ENCODE results near the gene WNT9A.
"Not testable (repeated sequence)": the region's sequence is repeated elsewhere in the genome, so short reads cannot be mapped to it uniquely, and the experiment has no call there.

The WNT9A gene

DNA sequence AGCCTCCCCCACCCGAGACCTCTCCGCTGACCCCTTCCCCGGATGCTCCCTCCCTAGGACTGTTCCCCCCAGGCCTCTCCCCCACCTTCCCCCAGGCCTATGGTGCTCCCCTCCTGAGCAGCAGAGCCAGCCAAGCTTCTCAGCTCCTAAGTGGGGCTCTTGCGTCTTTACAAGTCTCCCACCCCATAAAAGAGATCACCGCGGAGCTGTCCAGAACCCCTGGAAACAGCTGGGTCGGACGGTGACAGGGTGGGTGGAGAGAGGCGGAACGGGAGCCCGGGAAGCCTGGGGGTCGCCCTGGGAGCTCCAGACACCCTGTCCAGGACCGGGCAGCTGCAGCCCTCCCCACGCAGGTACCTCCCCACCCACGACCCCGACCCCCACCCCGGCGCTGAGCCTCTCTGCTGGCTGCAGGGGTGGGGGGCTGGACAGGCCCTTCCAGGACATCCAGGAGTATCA lies 61.2 kb downstream of the WNT9A start:
- DNase-seq (ENCODE audit: low spot score) = no peak

DNA sequence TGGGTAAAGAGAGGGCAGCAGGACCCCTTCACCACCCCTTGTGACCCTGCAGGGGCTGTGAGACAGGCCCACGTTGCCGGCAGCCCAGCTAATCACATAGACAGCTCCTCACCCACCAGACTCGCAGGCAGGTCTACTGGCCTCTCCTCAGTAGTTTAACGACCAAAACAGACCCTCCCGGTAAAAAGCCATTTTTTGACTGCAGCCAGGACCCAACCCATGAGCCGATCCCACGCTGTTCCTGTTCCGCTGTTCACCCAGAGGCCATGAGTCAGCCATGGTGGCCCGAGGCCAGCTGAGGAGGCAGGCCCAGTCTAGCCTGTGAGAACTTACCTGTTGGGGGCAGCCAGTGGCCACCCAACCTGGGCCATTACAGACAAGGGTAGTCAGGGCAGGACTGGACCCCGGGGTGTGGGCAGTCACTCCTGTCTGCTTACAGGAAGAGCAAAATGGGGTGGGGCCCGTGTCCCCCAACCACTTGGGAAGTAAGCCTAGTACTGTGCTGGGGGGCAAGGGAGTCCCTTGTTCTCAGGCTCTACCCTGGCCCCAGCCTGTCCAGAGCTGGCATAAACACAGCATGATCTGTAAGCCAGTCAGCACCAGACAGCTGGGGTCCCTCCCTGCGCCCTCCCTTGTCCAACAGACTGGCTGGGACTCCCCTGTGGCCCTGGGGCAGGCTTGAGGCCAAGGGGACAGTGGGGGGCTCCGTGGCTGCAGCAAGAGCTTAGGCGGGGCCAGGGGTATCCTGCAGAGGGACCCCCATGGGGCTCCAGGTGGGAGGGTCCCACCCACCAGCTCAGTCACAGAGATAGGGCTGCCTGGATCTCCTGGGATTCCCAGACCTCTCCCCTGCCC lies 61.9 kb downstream of the WNT9A start:
- no peak for DNase-seq (ENCODE audit: low spot score)

DNA sequence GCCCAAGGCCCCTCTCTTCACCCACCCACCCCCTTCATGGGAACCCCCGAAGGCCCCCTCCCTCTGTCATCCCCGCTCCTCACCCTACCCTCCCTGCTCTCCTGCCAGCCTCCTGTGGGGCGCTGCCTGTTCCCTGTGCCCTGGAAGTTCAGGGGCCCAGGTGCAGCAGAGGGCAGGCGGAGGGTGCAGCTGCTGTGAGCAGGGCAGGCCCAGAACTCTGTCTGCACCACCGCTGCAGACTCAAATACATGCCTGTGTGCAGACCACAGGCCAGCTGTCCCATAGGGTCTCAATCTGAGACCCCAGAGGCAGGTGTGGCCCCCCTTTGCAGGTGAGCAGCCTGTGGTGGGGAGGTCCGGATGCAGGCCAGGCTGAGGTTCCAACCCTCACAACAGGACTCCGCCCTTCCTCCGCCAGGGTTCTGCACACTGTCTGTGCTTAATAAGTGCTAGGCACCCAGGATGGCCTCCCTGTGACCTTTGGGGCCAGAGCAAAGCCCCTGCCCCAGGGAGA lies 62.5 kb downstream of the WNT9A start:
- no peak for DNase-seq (ENCODE audit: low spot score)

DNA sequence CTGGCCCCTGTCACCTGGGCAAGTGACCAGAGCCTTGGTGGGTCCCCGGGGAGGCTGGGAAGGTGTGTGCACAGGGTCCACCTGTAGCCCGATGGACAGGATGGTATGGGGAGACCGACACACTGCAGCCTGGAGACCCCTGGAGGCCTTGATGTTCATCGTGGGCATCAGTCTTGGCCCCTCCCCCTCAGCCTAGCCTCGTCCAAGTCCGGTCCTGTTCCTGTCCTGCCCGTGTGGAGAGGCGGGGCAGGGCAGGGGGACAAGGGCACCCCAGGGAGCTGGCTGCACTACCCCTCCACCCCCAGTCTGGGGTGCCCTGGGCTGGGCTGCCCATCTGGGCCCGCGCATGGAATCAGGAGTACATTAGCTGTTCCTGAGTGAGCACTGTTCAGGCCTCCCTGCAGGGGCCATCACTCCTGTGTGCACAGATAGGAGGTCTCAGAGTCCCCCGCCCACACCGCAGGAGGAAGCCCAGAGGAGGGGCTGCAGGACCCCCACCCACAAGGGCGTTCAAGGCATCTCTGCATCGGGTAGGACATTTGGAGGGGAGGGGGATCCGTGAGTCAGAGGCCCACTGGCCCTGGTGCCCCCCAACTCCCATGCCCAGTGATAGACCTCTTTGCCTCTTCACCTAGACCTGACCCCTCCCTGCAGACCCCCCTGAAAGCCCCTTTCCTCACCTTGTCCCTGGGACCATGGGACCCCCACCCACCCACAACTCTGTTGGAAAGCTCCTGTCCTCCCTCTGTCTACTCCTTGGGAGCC lies 63.2 kb downstream of the WNT9A start:
- no peak for DNase-seq (ENCODE audit: low spot score)

DNA sequence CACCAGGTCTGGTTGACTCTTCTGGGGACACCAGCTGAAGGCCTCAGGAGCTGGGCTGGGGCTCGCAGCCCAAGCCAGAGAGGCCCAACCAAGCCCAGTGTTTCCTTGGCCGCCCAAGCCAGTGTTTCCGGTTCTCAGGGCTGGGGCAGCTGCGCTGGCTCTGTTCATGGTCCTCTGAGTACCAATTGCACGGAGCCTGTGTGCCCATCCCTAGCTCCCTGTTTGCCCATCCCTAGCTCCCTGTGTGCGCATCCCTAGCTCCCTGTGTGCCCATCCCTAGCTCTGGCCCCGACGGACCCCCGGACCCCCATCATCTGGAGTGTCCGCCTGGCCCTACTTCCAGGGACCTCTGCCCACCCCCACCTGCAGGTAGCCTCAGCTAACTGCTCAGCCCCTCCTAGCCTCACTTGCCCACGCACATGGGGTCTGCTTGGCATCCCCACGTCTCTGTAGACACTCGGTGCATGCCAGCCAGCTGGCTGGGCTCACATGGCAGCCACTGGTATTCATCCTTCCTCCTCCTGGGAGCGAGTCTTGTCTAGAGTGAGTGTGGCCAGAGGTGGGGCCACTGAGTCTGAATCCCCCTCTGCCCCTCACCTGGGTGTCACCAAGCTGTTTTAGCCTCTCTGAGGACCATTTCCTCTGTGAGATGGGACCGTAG lies 64.0 kb downstream of the WNT9A start:
- no peak for DNase-seq (ENCODE audit: low spot score)

DNA sequence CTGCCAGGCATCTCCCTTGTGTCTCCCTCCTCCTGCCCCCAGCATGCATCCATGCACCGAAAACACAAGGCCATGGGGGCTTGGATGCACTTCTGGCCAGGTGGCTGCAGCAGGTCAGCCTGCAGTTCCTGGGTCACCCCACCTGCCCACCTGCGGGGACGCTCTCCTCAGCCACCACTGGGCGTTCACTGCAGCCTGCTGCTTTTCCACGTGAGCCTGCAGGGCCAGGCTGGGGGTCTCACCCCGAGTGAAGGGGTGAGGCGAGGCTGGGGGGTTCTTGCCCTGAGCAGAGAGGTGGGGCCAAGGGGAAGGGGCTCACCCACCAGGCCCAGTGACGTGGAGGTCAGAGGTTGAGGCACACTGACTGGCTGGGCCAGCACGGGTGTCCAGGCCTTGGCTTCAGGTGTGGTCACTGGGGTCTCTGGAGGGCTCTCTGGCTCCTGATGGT lies 64.6 kb downstream of the WNT9A start:
- DNase-seq (ENCODE audit: low spot score) = no peak

DNA sequence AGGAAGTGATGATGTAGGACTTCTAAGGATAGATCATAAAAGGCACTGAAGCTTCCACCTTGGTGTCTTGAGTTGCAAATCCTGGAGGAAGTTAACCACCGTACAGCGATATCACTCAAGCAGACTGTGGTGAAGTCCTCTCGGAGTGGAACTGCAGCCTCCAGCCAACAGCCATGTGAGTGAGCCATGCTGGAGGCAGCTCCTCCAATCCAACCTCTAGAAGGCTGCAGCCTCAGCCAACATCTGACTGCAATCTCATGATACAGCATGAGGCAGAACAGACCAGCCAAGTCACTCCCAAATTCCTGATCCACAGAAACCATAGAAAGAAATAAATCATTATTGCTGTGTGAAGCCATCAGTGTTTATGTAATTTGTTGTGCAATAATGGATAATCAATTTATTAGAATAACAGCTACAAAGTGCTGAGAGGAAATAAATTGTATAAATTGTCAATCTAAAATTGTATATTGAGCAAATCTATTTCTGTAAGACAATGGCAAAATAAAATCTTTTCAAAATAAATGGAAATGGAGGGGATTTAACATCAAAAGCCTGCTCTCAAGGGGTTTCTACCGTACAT lies 67.3 kb downstream of the WNT9A start:
- DNase-seq (ENCODE audit: low spot score) = no peak

DNA sequence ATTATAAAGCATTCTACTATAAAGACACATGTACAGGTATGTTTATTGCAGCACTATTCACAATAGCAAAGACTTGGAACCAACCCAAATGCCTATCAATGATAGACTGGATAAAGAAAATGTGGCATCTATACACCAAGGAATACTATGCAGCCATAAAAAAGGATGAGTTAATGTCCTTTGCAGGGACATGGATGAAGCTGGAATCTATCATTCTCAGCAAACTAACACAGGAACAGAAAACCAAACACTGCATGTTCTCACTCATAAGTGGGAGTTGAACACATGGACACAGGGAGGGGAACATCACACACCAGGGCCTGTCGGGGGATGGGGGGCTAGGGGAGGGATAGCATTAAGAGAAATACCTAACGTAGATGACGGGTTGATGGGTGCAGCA lies 69.9 kb downstream of the WNT9A start:
- DNase-seq (ENCODE audit: low spot score) = not testable (repeated sequence)

DNA sequence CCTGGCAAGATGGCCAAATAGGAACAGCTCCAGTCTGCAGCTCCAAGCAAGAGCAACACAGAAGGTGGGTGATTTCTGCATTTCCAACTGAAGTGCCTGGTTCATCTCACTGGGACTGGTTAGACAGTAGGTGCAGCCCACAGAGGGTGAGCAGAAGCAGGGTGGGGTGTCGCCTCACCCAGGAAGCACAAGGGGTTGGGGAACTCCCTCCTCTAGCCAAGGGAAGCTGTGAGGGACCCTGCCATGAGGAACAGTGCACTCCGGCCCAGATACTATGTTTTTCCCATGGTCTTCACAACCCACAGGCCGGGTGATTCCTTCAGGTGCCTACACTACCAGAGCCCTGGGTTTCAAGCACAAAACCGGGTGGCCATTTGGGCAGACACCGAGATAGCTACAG lies 75.8 kb downstream of the WNT9A start:
- DNase-seq (ENCODE audit: low spot score) = not testable (repeated sequence)

DNA sequence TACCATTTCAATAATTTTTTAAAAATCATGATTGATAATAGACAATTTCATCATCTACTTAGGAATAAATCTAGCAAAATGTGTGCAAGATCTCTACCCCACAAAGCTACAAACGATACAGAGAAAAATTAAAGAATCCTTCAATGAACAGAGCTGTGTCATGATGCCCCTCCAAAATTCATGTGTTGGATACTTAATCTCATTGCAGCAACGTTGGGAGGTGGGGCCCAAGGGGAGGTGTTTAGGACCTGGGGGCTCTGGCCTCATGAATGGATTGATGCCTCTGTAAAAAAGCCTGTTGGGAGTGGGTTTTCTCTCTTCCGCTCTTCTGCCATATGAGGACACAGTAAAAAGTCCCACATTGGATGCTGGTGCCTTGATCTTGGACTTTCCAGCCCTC lies 77.4 kb downstream of the WNT9A start:
- no peak for DNase-seq (ENCODE audit: low spot score)

DNA sequence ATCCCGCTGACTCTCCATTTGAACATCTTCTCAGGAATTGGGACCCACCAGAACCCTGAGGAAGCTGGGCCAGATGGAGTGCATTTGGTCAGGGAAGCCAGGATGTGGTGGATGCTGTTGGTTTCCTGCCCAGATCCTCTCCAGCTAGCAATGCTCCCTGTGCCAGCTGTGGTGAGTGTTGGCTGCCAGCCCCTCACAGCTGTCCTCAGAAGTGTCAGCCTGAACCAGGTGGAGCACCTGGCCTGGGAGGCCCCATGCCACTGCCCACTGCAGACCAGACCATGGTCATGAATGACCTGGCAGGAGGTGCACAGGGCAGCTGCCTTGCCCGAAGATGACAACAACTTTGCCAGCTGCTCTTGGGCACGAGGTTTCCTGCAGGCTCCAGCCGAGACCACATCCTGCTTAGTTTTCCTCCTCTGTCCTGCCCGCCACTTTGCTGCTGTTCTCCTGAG lies 77.9 kb downstream of the WNT9A start:
- no peak for DNase-seq (ENCODE audit: low spot score)

DNA sequence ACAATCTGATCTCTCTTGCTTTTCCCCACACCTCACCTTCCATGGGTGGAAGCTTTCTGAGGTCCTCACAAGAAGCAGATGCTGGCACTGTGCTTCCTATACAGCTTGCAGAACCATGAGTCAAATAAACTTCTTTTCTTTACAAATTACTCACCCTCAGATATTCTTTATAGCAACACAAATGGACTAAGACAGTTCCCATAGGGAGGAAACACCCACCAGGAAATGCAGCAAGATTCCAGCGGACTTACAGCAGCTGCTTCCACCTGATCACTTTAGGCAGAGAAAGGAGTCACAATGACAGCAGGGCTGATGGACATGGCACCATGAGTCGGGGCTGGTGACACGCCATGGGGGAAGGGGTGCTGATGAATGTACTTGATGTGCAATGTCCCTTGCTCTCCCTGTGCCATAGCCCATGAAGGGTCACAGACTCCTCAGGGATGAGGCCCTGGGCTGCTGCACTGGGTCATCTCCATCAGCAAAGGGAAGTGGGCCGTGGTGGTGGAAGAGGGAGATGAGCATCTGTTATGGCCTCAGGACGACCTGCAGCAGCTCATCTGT lies 78.4 kb downstream of the WNT9A start:
- no peak for DNase-seq (ENCODE audit: low spot score)
